ENCODE data around the gene NDUFS6. TPM values are rescaled to one million over a fixed set of nuclear protein-coding genes. Genes with fewer than 3 reads are reported as not detected.

Gene NDUFS6
- total RNA-seq, 1 experiment from 2014 or later = 59.7 TPM

GRCh38 chr5:1838013-1838412 lies 36.8 kb downstream of the NDUFS6 start:
- POLR2A ChIA-PET = no interaction called here
- H3K9me3 Mint-ChIP-seq (ENCODE audit: unreplicated experiment) = no peaks in the 10 kb centered on the region
- no peaks in the 10 kb centered on the region for H3K27me3 Mint-ChIP-seq (ENCODE audit: insufficient read depth, unreplicated experiment)

GRCh38 chr5:1840071-1840547 lies 38.9 kb downstream of the NDUFS6 start:
- Mint-ChIP-seq H3K27ac (ENCODE audit: unreplicated experiment) (no peak overlapping the region), H3K9me3 (ENCODE audit: unreplicated experiment) (no peaks in the 10 kb centered on the region), H3K36me3 (ENCODE audit: insufficient read depth, unreplicated experiment) (no peaks in the 10 kb centered on the region), H3K4me3 (ENCODE audit: unreplicated experiment) (no peak overlapping the region), H3K27me3 (ENCODE audit: insufficient read depth, unreplicated experiment) (no peaks in the 10 kb centered on the region), H3K4me1 (ENCODE audit: low read depth, unreplicated experiment) (no peaks in the 10 kb centered on the region)
- POLR2A ChIA-PET = no interaction called here
- Histone ChIP-seq H3K4me3 (ENCODE audit: low read depth, low read length) (no peak overlapping the region), H3K27me3 (replicated peaks; ENCODE audit: control insufficient read depth, insufficient read depth, low read length) (no peaks in the 10 kb centered on the region), H3K4me1 (peaks cover 5% of the 10 kb centered on the region; the same call in 1 of the 2 replicates), H3K9me3 (peaks cover 5% of the 10 kb centered on the region; the same call in 1 of the 2 replicates), H3K36me3 (ENCODE audit: control insufficient read depth, insufficient read depth, low read length) (no peaks in the 10 kb centered on the region)
- no peak for TF ChIP-seq CTCF (IDR thresholded peaks at IDR 0.05; ENCODE audit: insufficient read depth in 1 of 2, low read depth in 1 of 2, low read length in 1 of 2, severe bottlenecking in 1 of 2, unreplicated experiment in 1 of 2)
- CTCF ChIA-PET = no interaction called here
- BruUV-seq (replicated peaks) = no TSS peak
- intact Hi-C loops (cut with micrococcal nuclease; ENCODE audit: unreplicated experiment) = no loop called here
- DNase-seq = no peak

More at GRCh38 chr5:1838013-1838412, 36.8 kb downstream of the NDUFS6 start:
- Histone ChIP-seq H3K4me3 (ENCODE audit: low read depth, low read length) (no peak overlapping the region), H3K36me3 (ENCODE audit: control insufficient read depth, insufficient read depth, low read length) (no peaks in the 10 kb centered on the region), H3K27me3 (replicated peaks; ENCODE audit: control insufficient read depth, insufficient read depth, low read length) (no peaks in the 10 kb centered on the region), H3K9me3 (no peaks in the 10 kb centered on the region), H3K4me1 (peaks cover 5% of the 10 kb centered on the region; the same call in 1 of the 2 replicates)
- Mint-ChIP-seq H3K27ac (ENCODE audit: unreplicated experiment) (no peak overlapping the region), H3K4me1 (ENCODE audit: low read depth, unreplicated experiment) (no peaks in the 10 kb centered on the region), H3K36me3 (ENCODE audit: insufficient read depth, unreplicated experiment) (no peaks in the 10 kb centered on the region), H3K4me3 (ENCODE audit: unreplicated experiment) (no peak overlapping the region)
- BruUV-seq (replicated peaks) = no TSS peak
- no peak for TF ChIP-seq CTCF (IDR thresholded peaks at IDR 0.05; ENCODE audit: insufficient read depth in 1 of 2, low read depth in 1 of 2, low read length in 1 of 2, severe bottlenecking in 1 of 2, unreplicated experiment in 1 of 2)
- CTCF ChIA-PET = no interaction called here
- intact Hi-C loops (cut with micrococcal nuclease; ENCODE audit: unreplicated experiment) = no loop called here
- no peak for DNase-seq

GRCh38 chr5:1840741-1841521 lies 39.7 kb downstream of the NDUFS6 start:
- H3K36me3 Mint-ChIP-seq (ENCODE audit: insufficient read depth, unreplicated experiment) = no peaks in the 10 kb centered on the region
- POLR2A ChIA-PET = no interaction called here
- no peaks in the 10 kb centered on the region for H3K4me1 Mint-ChIP-seq (ENCODE audit: low read depth, unreplicated experiment)

More at GRCh38 chr5:1840741-1841521, 39.7 kb downstream of the NDUFS6 start:
- Mint-ChIP-seq H3K4me3 (ENCODE audit: unreplicated experiment) (no peak overlapping the region), H3K27me3 (ENCODE audit: insufficient read depth, unreplicated experiment) (no peaks in the 10 kb centered on the region), H3K9me3 (ENCODE audit: unreplicated experiment) (no peaks in the 10 kb centered on the region), H3K27ac (ENCODE audit: unreplicated experiment) (no peak overlapping the region)
- H3K4me1 ChIP-seq = peaks cover 5% of the 10 kb centered on the region; the same call in 1 of the 2 replicates
- H3K27me3 ChIP-seq (replicated peaks; ENCODE audit: control insufficient read depth, insufficient read depth, low read length) = no peaks in the 10 kb centered on the region
- BruUV-seq (replicated peaks) = no TSS peak
- TF ChIP-seq CTCF (IDR thresholded peaks at IDR 0.05; ENCODE audit: insufficient read depth in 1 of 2, low read depth in 1 of 2, low read length in 1 of 2, severe bottlenecking in 1 of 2, unreplicated experiment in 1 of 2) = no peak
- no peak overlapping the region for H3K4me3 ChIP-seq (ENCODE audit: low read depth, low read length)
- intact Hi-C loops (cut with micrococcal nuclease; ENCODE audit: unreplicated experiment) = no loop called here
- peaks cover 5% of the 10 kb centered on the region; the same call in 1 of the 2 replicates for H3K9me3 ChIP-seq
- CTCF ChIA-PET = no interaction called here
- H3K36me3 ChIP-seq (ENCODE audit: control insufficient read depth, insufficient read depth, low read length) = no peaks in the 10 kb centered on the region
- DNase-seq = no peak

Measured in Caco-2 (cell line).